ENCODE measurements around the gene CORIN. TPM values are rescaled to one million over a fixed set of nuclear protein-coding genes. Genes with fewer than 3 reads are reported as not detected.

CORIN gene
- total and polyA plus RNA-seq, 2 experiments from 2014 or later: not detected

GRCh38 chr4:47737326-47737725, 100.5 kb downstream of the CORIN start (continued):
- no peak for TF ChIP-seq ZNF462 (CRISPR knock-in tag; IDR thresholded peaks at IDR 0.05)

- H3K27me3 Mint-ChIP-seq (ENCODE audit: insufficient read depth, low read depth, poor library complexity): peaks cover 2% of the 10 kb centered on the region
- H3K27ac ChIP-seq (ENCODE audit: low read depth): no peak overlapping the region
- H3K27ac Mint-ChIP-seq: no peak overlapping the region
- TF ChIP-seq ETS1 (IDR thresholded peaks at IDR 0.05) (no peak), POLR2AphosphoS5 (IDR thresholded peaks at IDR 0.05; ENCODE audit: low read depth) (no peak), CTCF (conservative IDR thresholded peaks at IDR 0.05; ENCODE audit: low read depth in 2 of 2) (no peak), JUNB (IDR thresholded peaks at IDR 0.05; ENCODE audit: unreplicated experiment) (no peak), ZNF331 (CRISPR knock-in tag; IDR thresholded peaks at IDR 0.05; ENCODE audit: low read depth) (no peak), STAT1 (IDR thresholded peaks at IDR 0.05; ENCODE audit: unreplicated experiment) (no peak), ZNF462 (CRISPR knock-in tag; IDR thresholded peaks at IDR 0.05) (no peak)
These were observed 101.3 kb downstream of the CORIN start for GRCh38 chr4:47736555-47736954.

More at GRCh38 chr4:47736555-47736954, 101.3 kb downstream of the CORIN start:
- Histone ChIP-seq H3K4me2 (no peak overlapping the region), H3K4me1 (ENCODE audit: insufficient read depth) (no peaks in the 10 kb centered on the region), H4K20me1 (replicated peaks; ENCODE audit: insufficient read depth) (no peaks in the 10 kb centered on the region), H3F3A (replicated peaks; ENCODE audit: low read depth) (no peaks in the 10 kb centered on the region), H2AFZ (no peak overlapping the region), H3K4me3 (no peak overlapping the region), H3K9me2 (ENCODE audit: insufficient read depth) (no peaks in the 10 kb centered on the region), H3K79me2 (replicated peaks; ENCODE audit: insufficient read depth) (no peaks in the 10 kb centered on the region), H3K27me3 (ENCODE audit: insufficient read depth) (no peaks in the 10 kb centered on the region), H3K36me3 (ENCODE audit: insufficient read depth) (no peaks in the 10 kb centered on the region; the same call in 1 of the 2 replicates)
- no peak for DNase-seq (ENCODE audit: low spot score)
- ATAC-seq: no peak
- Mint-ChIP-seq H3K4me1 (no peaks in the 10 kb centered on the region; the same call in 1 of the 3 replicates), H3K9me3 (peaks cover 8% of the 10 kb centered on the region; the same call in 1 of the 3 replicates), H3K36me3 (ENCODE audit: low read depth) (no peaks in the 10 kb centered on the region; the same call in 2 of the 3 replicates), H3K4me3 (no peak overlapping the region)

Data from GM23338 (cell line).